Adrenal gland (tissue), 12 donors: ENCODE results near the gene APBA2. TPM values are rescaled to one million over a fixed set of nuclear protein-coding genes. Genes with fewer than 3 reads are reported as not detected.
A peak's percentile ranks its signal among the peaks of the same experiment; 100 is the strongest.
"Not testable (repeated sequence)": the region's sequence is repeated elsewhere in the genome, so short reads cannot be mapped to it uniquely, and the experiment has no call there.

Experiments
- DNase-seq, 7 donors: peaks; one replicate each; pipeline ENCODE4 v3.0.0-alpha.2; 2019 to 2020
- H3K27ac ChIP-seq, 5 donors: fragments of 200-600 bp; sonication (generic) in 4 of 5; 1 replicate in 3 of 5; 2 replicates in 2 of 5; pipeline versions ENCODE4 v1.5.1 to v1.8.0; 2016 to 2020; ENCODE audit warnings: mild to moderate bottlenecking in 1 of 5
- H3K27me3 ChIP-seq: fragments of 200-600 bp; 2 replicates; pipeline ENCODE4 v1.8.0; 2021
- H3K36me3 ChIP-seq, 2 donors: fragments of 200-600 bp; replicated peaks in 1 of 2; 1 replicate in 1 of 2; 2 replicates in 1 of 2; pipeline versions ENCODE4 v1.5.1 to v1.8.0; 2018 to 2022
- H3K4me1 ChIP-seq, 2 donors: fragments of 200-600 bp; replicated peaks in 1 of 2; 1 replicate in 1 of 2; 2 replicates in 1 of 2; pipeline versions ENCODE4 v1.5.1 to v1.8.0; 2018 to 2021
- H3K4me3 ChIP-seq, 4 donors: fragments of 200-600 bp; sonication (generic) in 3 of 4; one replicate each; pipeline ENCODE4 v1.5.1; 2016 to 2018
- H3K9me3 ChIP-seq, 3 donors: fragments of 200-600 bp; sonication (generic) in 1 of 3; replicated peaks in 1 of 3; 1 replicate in 2 of 3; 2 replicates in 1 of 3; pipeline versions ENCODE4 v1.5.1 to v1.8.0; 2016 to 2021
- CTCF ChIP-seq, 6 experiments: fragments of 450-650 bp in 4 of 6; fragments of 200-600 bp in 2 of 6; sonication (generic) in 1 of 6; IDR thresholded peaks; 1 replicate in 5 of 6; 2 replicates in 1 of 6; pipeline versions ENCODE4 v1.5.1 to v1.8.0; 2016 to 2021; ENCODE audit warnings: antibody characterized with exemption in 6 of 6, mild to moderate bottlenecking in 2 of 6, moderate library complexity in 1 of 6
- POLR2A ChIP-seq, 2 donors: fragments of 450-650 bp; IDR thresholded peaks; one replicate each; pipeline ENCODE4 v1.6.1; 2017; ENCODE audit warnings: antibody characterized with exemption in 2 of 2, mild to moderate bottlenecking in 2 of 2, moderate library complexity in 1 of 2
- WGBS, 4 donors: extraction: QIAGEN DNeasy Blood & Tissue Kit in 2 of 4; methylation state at CpG; one replicate each; pipeline versions ENCODE4 v1.1.5 to v1.1.7; 2013 to 2017; 5-methylcytosine and 5-hydroxymethylcytosine counted together
- intact Hi-C, 2 donors: fragments of 100-400 bp; cut with DNase I; formaldehyde crosslinking; loops; one replicate each; pipeline versions ENCODE4 v1.14.1 to v1.15.0; 2022 to 2023
- polyA plus RNA-seq, 3 donors: library from polyadenylated mRNA; stranded (reverse); fragments of 200-250 nt in 2 of 3; fragments of 350-450 nt in 1 of 3; fragmentation: Illumina TruSeq in 1 of 3; extraction: RNeasy Lipid Tissue Mini Kit (QIAGEN cat#74804) in 1 of 3; gene quantifications; one replicate each; pipeline ENCODE4 v1.2.3, GENCODE V29; 2013 to 2014
- total RNA-seq, 9 donors: library from RNA; depleted of rRNA in 4 of 9; stranded (reverse); fragments of >200 nt in 4 of 9; fragments of 120-200 nt in 1 of 9; fragmentation: NEBNext Ultra II Directional in 1 of 9; extraction: Animal tissue kit (Norgen Biotek cat#: 25700) in 1 of 9; gene quantifications; one replicate each; pipeline versions ENCODE4 v1.1.0 to v1.2.4, GENCODE V29; 2013 to 2023
- donor health status: healthy with polysubstance abuse.
- donor health status: Bipolar disorder and iron deficiency.
- donor health status: DM: yes; HTN: yes; CAD: no.
- donor health status: DM: no; HTN: no; CAD: no.
- donor health status: DM: no; HTN: no; CAD: no.
- donor health status: DM: yes; HTN: yes; CAD: no.

APBA2 gene
- total and polyA plus RNA-seq, 12 donors = 2.1 to 13.2 (median 4.7) TPM

GRCh38 chr15:29018120-29018805 lies 132.5 kb downstream of the APBA2 start:
- Histone ChIP-seq H3K9me3 (no peaks in the 10 kb centered on the region), H3K27me3 (no peaks in the 10 kb centered on the region), H3K36me3 (no peaks in the 10 kb centered on the region), H3K4me1 (no peaks in the 10 kb centered on the region), H3K27ac (no peak overlapping the region), H3K4me3 (no peak overlapping the region)
- intact Hi-C loops = no loop called here
- TF ChIP-seq POLR2A (IDR thresholded peaks at IDR 0.05) (no peak), CTCF (IDR thresholded peaks at IDR 0.05) (no peak)
- peak in 1 of 7 donors; percentile 25 for DNase-seq
- 89% methylated on average over 8 of the region's 8 CpGs for WGBS, 4 donors

- intact Hi-C loops = no loop called here
- 72 to 79% (median 75%) methylated on average over 8 to 9 of the region's 9 CpGs for WGBS, 4 donors
- no peaks in the 10 kb centered on the region for H3K27me3 ChIP-seq
These were observed 133.5 kb downstream of the APBA2 start for GRCh38 chr15:29018995-29019976.

GRCh38 chr15:29021857-29022256 lies 136.1 kb downstream of the APBA2 start:
- Histone ChIP-seq H3K9me3 (no peaks in the 10 kb centered on the region), H3K27me3 (no peaks in the 10 kb centered on the region), H3K27ac (no peak overlapping the region), H3K4me3 (no peak overlapping the region), H3K36me3 (no peaks in the 10 kb centered on the region), H3K4me1 (no peaks in the 10 kb centered on the region)
- intact Hi-C loops = no loop called here
- no peak for DNase-seq
- WGBS, 4 donors = 79 to 89% (median 88%) methylated on average over 7 of the region's 7 CpGs
- no peak for TF ChIP-seq CTCF (IDR thresholded peaks at IDR 0.05)
- TF ChIP-seq POLR2A (IDR thresholded peaks at IDR 0.05) = no peak

More at GRCh38 chr15:29018995-29019976, 133.5 kb downstream of the APBA2 start:
- DNase-seq = no peak
- Histone ChIP-seq H3K27ac (no peak overlapping the region), H3K4me3 (no peak overlapping the region), H3K9me3 (no peaks in the 10 kb centered on the region), H3K36me3 (no peaks in the 10 kb centered on the region), H3K4me1 (no peaks in the 10 kb centered on the region)
- TF ChIP-seq POLR2A (IDR thresholded peaks at IDR 0.05) = no peak
- TF ChIP-seq CTCF (IDR thresholded peaks at IDR 0.05) = no peak

GRCh38 chr15:29024662-29025061 lies 138.9 kb downstream of the APBA2 start:
- Histone ChIP-seq H3K4me3 (no peak overlapping the region), H3K36me3 (no peaks in the 10 kb centered on the region), H3K9me3 (no peaks in the 10 kb centered on the region), H3K27ac (no peak overlapping the region), H3K27me3 (no peaks in the 10 kb centered on the region), H3K4me1 (no peaks in the 10 kb centered on the region)
- 78 to 83% (median 79%) methylated on average over 5 of the region's 5 CpGs for WGBS, 4 donors
- DNase-seq = peak in 1 of 7 donors; percentile 25
- TF ChIP-seq POLR2A (IDR thresholded peaks at IDR 0.05) (no peak), CTCF (IDR thresholded peaks at IDR 0.05) (no peak)
- intact Hi-C loops = no loop called here

- DNase-seq, H3K4me3 ChIP-seq, H3K9me3 ChIP-seq, H3K27me3 ChIP-seq, H3K36me3 ChIP-seq, H3K4me1 ChIP-seq, intact Hi-C loops, H3K27ac ChIP-seq: not testable (repeated sequence)
- 91 to 94% (median 94%) methylated on average over 16 to 17 of the region's 17 CpGs for WGBS, 4 donors
These were observed 139.6 kb downstream of the APBA2 start for GRCh38 chr15:29025411-29025810.

GRCh38 chr15:29028158-29028557 lies 142.4 kb downstream of the APBA2 start:
- H3K9me3 ChIP-seq, H3K4me3 ChIP-seq, DNase-seq, intact Hi-C loops, H3K36me3 ChIP-seq, H3K4me1 ChIP-seq, H3K27ac ChIP-seq, H3K27me3 ChIP-seq: not testable (repeated sequence)
